Mesendoderm (in vitro differentiated cells): Measurements from ENCODE around the gene LCE3A.

Experiments used
- DNase-seq: peaks from one replicate; pipeline ENCODE4 v3.0.0; 2013
- H2AK5ac ChIP-seq: 2 replicates; pipeline ENCODE4 v1.6.1; 2013; ENCODE audit warnings: low read length, inconsistent platforms
- H2BK120ac ChIP-seq: 2 replicates; pipeline ENCODE4 v1.6.1; 2013; ENCODE audit warnings: low read depth, mild to moderate bottlenecking, low read length, moderate library complexity, mixed read lengths
- H2BK15ac ChIP-seq: replicated peaks from 2 replicates; pipeline ENCODE4 v1.6.1; 2013; ENCODE audit warnings: low read depth, mild to moderate bottlenecking, moderate library complexity
- H2BK5ac ChIP-seq: 2 replicates; pipeline ENCODE4 v1.6.1; 2013; ENCODE audit warnings: low read length, inconsistent platforms
- H3K18ac ChIP-seq: 2 replicates; pipeline ENCODE4 v1.6.1; 2013; ENCODE audit warnings: mild to moderate bottlenecking, low read length, mixed read lengths
- H3K23ac ChIP-seq: one replicate; pipeline ENCODE4 v1.6.1; 2013; ENCODE audit warnings: low read length
- H3K27ac ChIP-seq: 2 replicates; pipeline ENCODE4 v1.5.1; 2013; ENCODE audit warnings: low read depth, mild to moderate bottlenecking, inconsistent platforms, low read length, moderate library complexity
- H3K27me3 ChIP-seq: 2 replicates; pipeline ENCODE4 v1.6.1; 2013; ENCODE audit warnings: low read length, control low read depth, mild to moderate bottlenecking, inconsistent platforms; ENCODE audit not compliant: insufficient read depth, poor library complexity
- H3K36me3 ChIP-seq: 2 replicates; pipeline ENCODE4 v1.6.1; 2013; ENCODE audit warnings: low read length, inconsistent platforms; ENCODE audit not compliant: control insufficient read depth, insufficient read depth
- H3K4ac ChIP-seq: one replicate; pipeline ENCODE4 v1.6.1; 2013; ENCODE audit warnings: low read depth, mild to moderate bottlenecking, low read length, moderate library complexity
- H3K4me1 ChIP-seq: 2 replicates; pipeline ENCODE4 v1.6.1; 2013; ENCODE audit warnings: low read depth, low read length, inconsistent platforms; ENCODE audit not compliant: control insufficient read depth
- H3K4me2 ChIP-seq: 2 replicates; pipeline ENCODE4 v1.6.1; 2013; ENCODE audit warnings: low read length
- H3K4me3 ChIP-seq: 2 replicates; pipeline ENCODE4 v1.5.1; 2013; ENCODE audit warnings: mild to moderate bottlenecking, low read length
- H3K56ac ChIP-seq: one replicate; pipeline ENCODE4 v1.6.1; 2013; ENCODE audit warnings: low read length
- H3K79me1 ChIP-seq: 2 replicates; pipeline ENCODE4 v1.6.1; 2013; ENCODE audit warnings: low read length, inconsistent platforms
- H3K79me2 ChIP-seq: 2 replicates; pipeline ENCODE4 v1.6.1; 2013; ENCODE audit warnings: mild to moderate bottlenecking, low read length; ENCODE audit not compliant: control insufficient read depth, insufficient read depth
- H3K9ac ChIP-seq: 2 replicates; pipeline ENCODE4 v1.6.1; 2013; ENCODE audit warnings: low read length, inconsistent platforms
- H4K5ac ChIP-seq: one replicate; pipeline ENCODE4 v1.6.1; 2013; ENCODE audit warnings: low read length
- H4K8ac ChIP-seq: one replicate; pipeline ENCODE4 v1.6.1; 2013; ENCODE audit warnings: low read depth, mild to moderate bottlenecking, control low read depth, low read length, moderate library complexity
- WGBS: extraction: QIAGEN DNeasy Blood & Tissue Kit; methylation state at CpG from one replicate; pipeline ENCODE4 v1.1.7; 2013; ENCODE audit warnings: low lambda C conversion rate, missing lambda C conversion rate; ENCODE audit not compliant: insufficient coverage; ENCODE audit errors: extremely low coverage; 5-methylcytosine and 5-hydroxymethylcytosine counted together

LCE3A gene

GRCh38 chr1:152656459-152656858, 33.6 kb upstream of the LCE3A start:
- H2BK120ac ChIP-seq, result no peak overlapping the region
- no peak overlapping the region for H4K5ac ChIP-seq
- no peaks in the 10 kb centered on the region for H3K27me3 ChIP-seq
- no peaks in the 10 kb centered on the region for H3K79me1 ChIP-seq
- no CpG with 5 or more reads among the region's 2 CpGs for WGBS
- no peak overlapping the region for H2BK5ac ChIP-seq
- H3K4me3 ChIP-seq, result no peak overlapping the region
- no peak overlapping the region for H3K18ac ChIP-seq
- H3K4me2 ChIP-seq, result no peak overlapping the region
- H4K8ac ChIP-seq, result no peak overlapping the region
- no peak overlapping the region for H3K23ac ChIP-seq
- H3K56ac ChIP-seq, result no peak overlapping the region
- H3K79me2 ChIP-seq, result no peaks in the 10 kb centered on the region
- no peaks in the 10 kb centered on the region for H3K4me1 ChIP-seq
- no peak for DNase-seq
- H2AK5ac ChIP-seq, result no peak overlapping the region
- no peak overlapping the region for H3K4ac ChIP-seq
- H3K9ac ChIP-seq, result no peak overlapping the region
- no peaks in the 10 kb centered on the region for H3K36me3 ChIP-seq
- no peak overlapping the region for H2BK15ac ChIP-seq
- no peak overlapping the region for H3K27ac ChIP-seq

- Histone ChIP-seq H2BK15ac (no peak overlapping the region), H3K27ac (no peak overlapping the region), H3K4me1 (no peaks in the 10 kb centered on the region), H3K27me3 (no peaks in the 10 kb centered on the region), H4K5ac (no peak overlapping the region), H3K4ac (no peak overlapping the region), H3K23ac (no peak overlapping the region), H3K18ac (no peak overlapping the region), H3K4me2 (no peak overlapping the region), H3K4me3 (no peak overlapping the region), H3K79me1 (no peaks in the 10 kb centered on the region), H4K8ac (no peak overlapping the region), H2BK5ac (no peak overlapping the region), H3K56ac (no peak overlapping the region), H3K9ac (no peak overlapping the region), H2AK5ac (no peak overlapping the region), H3K36me3 (no peaks in the 10 kb centered on the region), H3K79me2 (no peaks in the 10 kb centered on the region), H2BK120ac (no peak overlapping the region)
- DNase-seq, result peak; percentile 68
- no CpG with 5 or more reads among the region's 10 CpGs for WGBS
These were observed 31.2 kb upstream of the LCE3A start for GRCh38 chr1:152654110-152654509.

GRCh38 chr1:152646656-152647055, 23.8 kb upstream of the LCE3A start:
- H3K36me3 ChIP-seq, result no peaks in the 10 kb centered on the region
- H3K4ac ChIP-seq, result no peak overlapping the region
- no peak overlapping the region for H3K56ac ChIP-seq
- H3K27ac ChIP-seq, result no peak overlapping the region
- no peaks in the 10 kb centered on the region for H3K27me3 ChIP-seq
- DNase-seq, result no peak
- no peaks in the 10 kb centered on the region for H3K4me1 ChIP-seq
- no peak overlapping the region for H4K5ac ChIP-seq
- no peak overlapping the region for H2BK120ac ChIP-seq
- H2BK5ac ChIP-seq, result no peak overlapping the region
- H3K9ac ChIP-seq, result no peak overlapping the region
- H3K4me2 ChIP-seq, result no peak overlapping the region
- no peak overlapping the region for H2BK15ac ChIP-seq
- H3K79me1 ChIP-seq, result no peaks in the 10 kb centered on the region
- no peak overlapping the region for H4K8ac ChIP-seq
- no peak overlapping the region for H2AK5ac ChIP-seq
- no peak overlapping the region for H3K4me3 ChIP-seq
- H3K23ac ChIP-seq, result no peak overlapping the region
- H3K18ac ChIP-seq, result no peak overlapping the region
- no peaks in the 10 kb centered on the region for H3K79me2 ChIP-seq

GRCh38 chr1:152645146-152645545, 22.2 kb upstream of the LCE3A start:
- no peak overlapping the region for H3K4me3 ChIP-seq
- no peak overlapping the region for H3K4ac ChIP-seq
- H3K9ac ChIP-seq, result no peak overlapping the region
- H3K27ac ChIP-seq, result no peak overlapping the region
- H4K8ac ChIP-seq, result no peak overlapping the region
- no peak for DNase-seq
- no peaks in the 10 kb centered on the region for H3K4me1 ChIP-seq
- H3K27me3 ChIP-seq, result no peaks in the 10 kb centered on the region
- no peaks in the 10 kb centered on the region for H3K36me3 ChIP-seq
- WGBS, result no CpG with 5 or more reads among the region's 3 CpGs
- no peak overlapping the region for H3K23ac ChIP-seq
- H3K4me2 ChIP-seq, result no peak overlapping the region
- no peak overlapping the region for H2BK120ac ChIP-seq
- no peak overlapping the region for H2BK15ac ChIP-seq
- H2BK5ac ChIP-seq, result no peak overlapping the region
- no peak overlapping the region for H2AK5ac ChIP-seq
- H3K18ac ChIP-seq, result no peak overlapping the region
- H3K79me2 ChIP-seq, result no peaks in the 10 kb centered on the region
- H3K56ac ChIP-seq, result no peak overlapping the region
- H4K5ac ChIP-seq, result no peak overlapping the region
- H3K79me1 ChIP-seq, result no peaks in the 10 kb centered on the region

- Histone ChIP-seq H3K4ac (no peak overlapping the region), H2BK15ac (no peak overlapping the region), H2BK5ac (no peak overlapping the region), H2AK5ac (no peak overlapping the region), H3K79me2 (no peaks in the 10 kb centered on the region), H3K56ac (no peak overlapping the region), H4K8ac (no peak overlapping the region), H3K9ac (no peak overlapping the region), H4K5ac (no peak overlapping the region), H3K79me1 (no peaks in the 10 kb centered on the region), H2BK120ac (no peak overlapping the region), H3K27ac (no peak overlapping the region), H3K23ac (no peak overlapping the region), H3K4me2 (no peak overlapping the region), H3K4me1 (no peaks in the 10 kb centered on the region), H3K27me3 (no peaks in the 10 kb centered on the region), H3K18ac (no peak overlapping the region), H3K4me3 (no peak overlapping the region), H3K36me3 (no peaks in the 10 kb centered on the region)
- no CpG with 5 or more reads among the region's 3 CpGs for WGBS
- no peak for DNase-seq
These were observed 21.0 kb upstream of the LCE3A start for GRCh38 chr1:152643945-152644344.

- Histone ChIP-seq H2BK120ac (no peak overlapping the region), H3K4ac (no peak overlapping the region), H2BK5ac (no peak overlapping the region), H3K4me2 (no peak overlapping the region), H3K4me3 (no peak overlapping the region), H3K9ac (no peak overlapping the region), H3K79me2 (no peaks in the 10 kb centered on the region), H3K23ac (no peak overlapping the region), H3K56ac (no peak overlapping the region), H2BK15ac (no peak overlapping the region), H4K8ac (no peak overlapping the region), H3K4me1 (no peaks in the 10 kb centered on the region), H2AK5ac (no peak overlapping the region), H4K5ac (no peak overlapping the region), H3K36me3 (no peaks in the 10 kb centered on the region), H3K27me3 (no peaks in the 10 kb centered on the region), H3K79me1 (no peaks in the 10 kb centered on the region), H3K27ac (no peak overlapping the region), H3K18ac (no peak overlapping the region)
- WGBS, result no CpG with 5 or more reads among the region's 1 CpG
- DNase-seq, result no peak
These were observed 17.4 kb upstream of the LCE3A start for GRCh38 chr1:152640351-152640750.
